GM12878 (cell line): ENCODE results near the gene CDH9. TPM values are rescaled to one million over a fixed set of nuclear protein-coding genes. Genes with fewer than 3 reads are reported as not detected.

Experiments
- ATAC-seq: fragments of 200-7000 bp; cut with Tn5 transposase; 3 replicates; pipeline ENCODE4 v1.9.1; 2020; ENCODE audit warnings: mild to moderate bottlenecking, moderate library complexity
- BruUV-seq: library from RNA; stranded (reverse); fragments of 400-500 nt; replicated peaks from 2 replicates; lab custom pipeline; 2021; lab: Mats Ljungman, UMichigan
- CTCF ChIA-PET: fragments of 300-600 bp; sonication (Branson Sonifier 250); formaldehyde crosslinking; extraction: SDS; loops from one replicate; lab custom pipeline; 2021; ENCODE audit warnings: inconsistent platforms; lab: Yijun Ruan, JAX
- POLR2A ChIA-PET: fragments of 350-600 bp; formaldehyde crosslinking; extraction: SDS; loops from one replicate; lab custom pipeline; 2021; ENCODE audit warnings: inconsistent platforms; lab: Charles Lee
- RAD21 ChIA-PET: fragments of 300-600 bp; sonication (Branson Sonifier 250); formaldehyde crosslinking; loops from one replicate; lab custom pipeline; 2023; ENCODE audit warnings: antibody characterized with exemption; ENCODE audit not compliant: unreplicated experiment; lab: Charles Lee
- SMC1A ChIA-PET: fragments of 300-600 bp; sonication (Branson Sonifier 250); formaldehyde crosslinking; loops from one replicate; lab custom pipeline; 2023; ENCODE audit not compliant: unreplicated experiment, uncharacterized antibody; lab: Charles Lee
- DNase-seq: peaks from one replicate; pipeline ENCODE4 v3.0.0-alpha.2; 2011; ENCODE audit warnings: low read depth, low spot score
- FAIRE-seq: peaks from 3 replicates; lab custom pipeline; 2011; peaks lifted over from hg19 to GRCh38; lab: Jason Lieb, UNC
- H2AFZ ChIP-seq: 2 replicates; pipeline ENCODE4 v1.6.0; 2011; ENCODE audit warnings: low read depth, low read length, control low read depth; ENCODE audit not compliant: control insufficient read depth
- H3K27ac ChIP-seq: 2 replicates; pipeline ENCODE4 v1.5.1; 2011; ENCODE audit warnings: control low read depth; ENCODE audit not compliant: control insufficient read depth, insufficient read depth
- H3K27me3 ChIP-seq, 2 experiments: replicated peaks in 1 of 2; 2 replicates each; pipeline versions ENCODE4 v1.6.0 to v1.6.1; 2011; ENCODE audit warnings: low read length in 1 of 2; ENCODE audit not compliant: control insufficient read depth in 2 of 2, insufficient read depth in 2 of 2
- H3K36me3 ChIP-seq, 2 experiments: 2 replicates each; pipeline ENCODE4 v1.5.1; 2011; ENCODE audit warnings: low read length in 1 of 2; ENCODE audit not compliant: control insufficient read depth in 2 of 2, insufficient read depth in 2 of 2
- H3K4me1 ChIP-seq: 2 replicates; pipeline ENCODE4 v1.6.1; 2011; ENCODE audit warnings: mild to moderate bottlenecking, low read length, moderate library complexity, mixed read lengths; ENCODE audit not compliant: control insufficient read depth, insufficient read depth
- H3K4me2 ChIP-seq: 2 replicates; pipeline ENCODE4 v1.6.0; 2011; ENCODE audit warnings: control low read depth; ENCODE audit not compliant: control insufficient read depth, insufficient read depth
- H3K4me3 ChIP-seq: fragments of 200-600 bp; sonication (generic); 2 replicates; pipeline ENCODE4 v1.5.1; 2016
- H3K79me2 ChIP-seq: 2 replicates; pipeline ENCODE4 v1.6.0; 2011; ENCODE audit warnings: low read length; ENCODE audit not compliant: control insufficient read depth, insufficient read depth
- H3K9ac ChIP-seq: 2 replicates; pipeline ENCODE4 v1.8.0; 2011; ENCODE audit warnings: low read length, control low read depth, mixed read lengths; ENCODE audit not compliant: control insufficient read depth, insufficient read depth
- H3K9me3 ChIP-seq: replicated peaks from 3 replicates; pipeline ENCODE4 v1.5.1; 2011; ENCODE audit warnings: mild to moderate bottlenecking, low read length; ENCODE audit not compliant: control insufficient read depth, insufficient read depth
- H4K20me1 ChIP-seq: 2 replicates; pipeline ENCODE4 v1.6.0; 2011; ENCODE audit not compliant: control insufficient read depth, insufficient read depth
- CHD4 ChIP-seq: fragments of 200-600 bp; sonication (generic); IDR thresholded peaks from 2 replicates; pipeline ENCODE4 v1.6.1; 2016; ENCODE audit warnings: mild to moderate bottlenecking
- GATAD2B ChIP-seq: fragments of 450-650 bp; conservative IDR thresholded peaks from 2 replicates; pipeline ENCODE4 v1.6.1; 2017; ENCODE audit warnings: low read depth, mild to moderate bottlenecking, moderate library complexity
- WGBS: methylation state at CpG from one replicate; pipeline ENCODE4 v1.1.6; 2016; ENCODE audit warnings: low lambda C conversion rate; ENCODE audit not compliant: insufficient replicate concordance, insufficient coverage; ENCODE audit errors: missing lambda C conversion rate; 5-methylcytosine and 5-hydroxymethylcytosine counted together
- in situ Hi-C: fragments of 300-500 bp; cut with MboI; formaldehyde crosslinking; loops from 9 replicates; pipeline ENCODE4 v1.14.3; 2018; ENCODE audit warnings: mixed read lengths
- intact Hi-C: fragments of 100-400 bp; cut with micrococcal nuclease; formaldehyde crosslinking; loops from one replicate; pipeline ENCODE4 v1.14.2; 2022; ENCODE audit not compliant: unreplicated experiment
- polyA plus RNA-seq, 11 experiments: library from polyadenylated mRNA; depleted of rRNA in 4 of 11; unstranded in 6 of 11; stranded (reverse) in 5 of 11; fragments of >200 nt; fragmentation: Nextera tagmentation in 4 of 11; fragmentation: Illumina TruSeq in 1 of 11; extraction: Ambion mirVana in 4 of 11; extraction: Trizol in 1 of 11; gene quantifications; 1 replicate in 1 of 11; 2 replicates in 10 of 11; pipeline versions ENCODE4 v1.2.1 to v1.2.3, GENCODE V29; 2011 to 2016; ENCODE audit warnings: inconsistent platforms in 2 of 11, missing spikeins in 2 of 11, low read depth in 1 of 11
- total RNA-seq, 4 experiments: library from RNA; depleted of rRNA in 3 of 4; stranded (reverse); fragments of >200 nt in 3 of 4; fragmentation: Illumina TruSeq in 1 of 4; extraction: Trizol in 1 of 4; gene quantifications; 2 replicates each; pipeline versions ENCODE4 v1.2.1 to v1.2.3, GENCODE V29; 2013 to 2021
- TF ChIP-seq, protein P1 (sequence below): fragments of 450-650 bp; IDR thresholded peaks from 2 replicates; pipeline ENCODE4 v1.6.1; 2018; ENCODE audit warnings: mild to moderate bottlenecking, low read depth, moderate library complexity; ENCODE audit not compliant: partially characterized antibody
- TF ChIP-seq, protein P2 (sequence below): fragments of 450-650 bp; IDR thresholded peaks from 2 replicates; pipeline ENCODE4 v1.6.1; 2017; ENCODE audit warnings: low read depth, mild to moderate bottlenecking, moderate library complexity

CDH9 gene
- total and polyA plus RNA-seq, 10 of the 15 experiments (the other 5 are each of a cell fraction or from before 2014, with no cell fraction given): not detected

DNA sequence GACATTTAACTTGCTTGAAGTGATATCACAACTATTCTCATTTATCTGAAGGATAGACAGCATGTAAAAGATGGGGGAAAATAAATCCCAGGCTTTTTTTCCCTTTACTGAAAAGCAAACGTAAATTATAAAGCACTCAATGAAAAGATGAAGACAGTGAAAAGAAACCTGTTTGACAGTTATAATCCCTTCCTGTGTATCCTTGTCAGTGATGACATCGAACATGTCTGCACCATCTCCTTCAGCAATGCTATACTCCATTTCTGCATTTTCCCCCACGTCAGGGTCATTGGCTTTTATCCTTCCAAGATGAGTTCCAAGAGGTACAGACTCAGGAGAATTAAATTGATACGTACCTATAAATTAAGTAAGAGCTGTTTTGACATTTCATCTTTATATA, 134.9 kb downstream of the CDH9 start:
- DNase-seq: no peak
- no peak for FAIRE-seq
- Histone ChIP-seq H3K4me3 (no peak overlapping the region), H3K36me3 (no peaks in the 10 kb centered on the region), H3K9ac (no peak overlapping the region), H4K20me1 (no peaks in the 10 kb centered on the region), H3K4me2 (no peak overlapping the region), H3K9me3 (no peaks in the 10 kb centered on the region), H3K79me2 (no peaks in the 10 kb centered on the region), H3K27me3 (no peaks in the 10 kb centered on the region), H3K4me1 (no peaks in the 10 kb centered on the region), H3K27ac (no peak overlapping the region), H2AFZ (no peak overlapping the region)
- in situ Hi-C loops: no loop called here
- ChIA-PET CTCF (no interaction called here), RAD21 (no interaction called here), POLR2A (no interaction called here), SMC1A (no interaction called here)
- WGBS: 3% methylated on average over 4 of the region's 4 CpGs
- TF ChIP-seq, protein P1, sequence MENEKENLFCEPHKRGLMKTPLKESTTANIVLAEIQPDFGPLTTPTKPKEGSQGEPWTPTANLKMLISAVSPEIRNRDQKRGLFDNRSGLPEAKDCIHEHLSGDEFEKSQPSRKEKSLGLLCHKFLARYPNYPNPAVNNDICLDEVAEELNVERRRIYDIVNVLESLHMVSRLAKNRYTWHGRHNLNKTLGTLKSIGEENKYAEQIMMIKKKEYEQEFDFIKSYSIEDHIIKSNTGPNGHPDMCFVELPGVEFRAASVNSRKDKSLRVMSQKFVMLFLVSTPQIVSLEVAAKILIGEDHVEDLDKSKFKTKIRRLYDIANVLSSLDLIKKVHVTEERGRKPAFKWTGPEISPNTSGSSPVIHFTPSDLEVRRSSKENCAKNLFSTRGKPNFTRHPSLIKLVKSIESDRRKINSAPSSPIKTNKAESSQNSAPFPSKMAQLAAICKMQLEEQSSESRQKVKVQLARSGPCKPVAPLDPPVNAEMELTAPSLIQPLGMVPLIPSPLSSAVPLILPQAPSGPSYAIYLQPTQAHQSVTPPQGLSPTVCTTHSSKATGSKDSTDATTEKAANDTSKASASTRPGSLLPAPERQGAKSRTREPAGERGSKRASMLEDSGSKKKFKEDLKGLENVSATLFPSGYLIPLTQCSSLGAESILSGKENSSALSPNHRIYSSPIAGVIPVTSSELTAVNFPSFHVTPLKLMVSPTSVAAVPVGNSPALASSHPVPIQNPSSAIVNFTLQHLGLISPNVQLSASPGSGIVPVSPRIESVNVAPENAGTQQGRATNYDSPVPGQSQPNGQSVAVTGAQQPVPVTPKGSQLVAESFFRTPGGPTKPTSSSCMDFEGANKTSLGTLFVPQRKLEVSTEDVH: no peak
- TF ChIP-seq, protein P2, sequence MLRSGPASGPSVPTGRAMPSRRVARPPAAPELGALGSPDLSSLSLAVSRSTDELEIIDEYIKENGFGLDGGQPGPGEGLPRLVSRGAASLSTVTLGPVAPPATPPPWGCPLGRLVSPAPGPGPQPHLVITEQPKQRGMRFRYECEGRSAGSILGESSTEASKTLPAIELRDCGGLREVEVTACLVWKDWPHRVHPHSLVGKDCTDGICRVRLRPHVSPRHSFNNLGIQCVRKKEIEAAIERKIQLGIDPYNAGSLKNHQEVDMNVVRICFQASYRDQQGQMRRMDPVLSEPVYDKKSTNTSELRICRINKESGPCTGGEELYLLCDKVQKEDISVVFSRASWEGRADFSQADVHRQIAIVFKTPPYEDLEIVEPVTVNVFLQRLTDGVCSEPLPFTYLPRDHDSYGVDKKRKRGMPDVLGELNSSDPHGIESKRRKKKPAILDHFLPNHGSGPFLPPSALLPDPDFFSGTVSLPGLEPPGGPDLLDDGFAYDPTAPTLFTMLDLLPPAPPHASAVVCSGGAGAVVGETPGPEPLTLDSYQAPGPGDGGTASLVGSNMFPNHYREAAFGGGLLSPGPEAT: no peak
- TF ChIP-seq GATAD2B (no peak), CHD4 (no peak)
- intact Hi-C loops: no loop called here
- BruUV-seq: no TSS peak
- no peak for ATAC-seq
